GM06990 (cell line): ENCODE data around the gene SBNO2.

Source experiments
- DNase-seq: peaks from one replicate; pipeline ENCODE4 v3.0.0-alpha.2; 2011; ENCODE audit not compliant: insufficient read length; ENCODE audit errors: extremely low read depth
- H3K27me3 ChIP-seq: replicated peaks from 2 replicates; pipeline ENCODE4 v1.6.0; 2011; ENCODE audit warnings: low read length; ENCODE audit not compliant: control insufficient read depth, insufficient read depth
- H3K36me3 ChIP-seq: 2 replicates; pipeline ENCODE4 v1.5.1; 2011; ENCODE audit warnings: low read length; ENCODE audit not compliant: control insufficient read depth, insufficient read depth
- H3K4me3 ChIP-seq: replicated peaks from 2 replicates; pipeline ENCODE4 v1.5.1; 2011; ENCODE audit warnings: low read depth, mild to moderate bottlenecking, control low read depth, low read length
- TF ChIP-seq, protein P1 (sequence below): IDR thresholded peaks from 2 replicates; pipeline ENCODE4 v1.5.1; 2011; ENCODE audit warnings: low read length, control low read depth, mild to moderate bottlenecking, inconsistent platforms; ENCODE audit not compliant: insufficient read depth, poor library complexity, severe bottlenecking

The SBNO2 gene

GRCh38 chr19:1125601-1126467, 48.2 kb downstream of the SBNO2 start:
- no peak overlapping the region for H3K4me3 ChIP-seq
- DNase-seq = no peak
- TF ChIP-seq, protein P1, sequence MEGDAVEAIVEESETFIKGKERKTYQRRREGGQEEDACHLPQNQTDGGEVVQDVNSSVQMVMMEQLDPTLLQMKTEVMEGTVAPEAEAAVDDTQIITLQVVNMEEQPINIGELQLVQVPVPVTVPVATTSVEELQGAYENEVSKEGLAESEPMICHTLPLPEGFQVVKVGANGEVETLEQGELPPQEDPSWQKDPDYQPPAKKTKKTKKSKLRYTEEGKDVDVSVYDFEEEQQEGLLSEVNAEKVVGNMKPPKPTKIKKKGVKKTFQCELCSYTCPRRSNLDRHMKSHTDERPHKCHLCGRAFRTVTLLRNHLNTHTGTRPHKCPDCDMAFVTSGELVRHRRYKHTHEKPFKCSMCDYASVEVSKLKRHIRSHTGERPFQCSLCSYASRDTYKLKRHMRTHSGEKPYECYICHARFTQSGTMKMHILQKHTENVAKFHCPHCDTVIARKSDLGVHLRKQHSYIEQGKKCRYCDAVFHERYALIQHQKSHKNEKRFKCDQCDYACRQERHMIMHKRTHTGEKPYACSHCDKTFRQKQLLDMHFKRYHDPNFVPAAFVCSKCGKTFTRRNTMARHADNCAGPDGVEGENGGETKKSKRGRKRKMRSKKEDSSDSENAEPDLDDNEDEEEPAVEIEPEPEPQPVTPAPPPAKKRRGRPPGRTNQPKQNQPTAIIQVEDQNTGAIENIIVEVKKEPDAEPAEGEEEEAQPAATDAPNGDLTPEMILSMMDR = no peak
- peaks cover 38% of the 10 kb centered on the region for H3K36me3 ChIP-seq
- no peaks in the 10 kb centered on the region for H3K27me3 ChIP-seq

- Histone ChIP-seq H3K36me3 (peaks cover 45% of the 10 kb centered on the region), H3K4me3 (no peak overlapping the region), H3K27me3 (no peaks in the 10 kb centered on the region)
- TF ChIP-seq, protein P1 = no peak
- DNase-seq = no peak
Measured at GRCh38 chr19:1123885-1124677, 50.0 kb downstream of the SBNO2 start.

DNA sequence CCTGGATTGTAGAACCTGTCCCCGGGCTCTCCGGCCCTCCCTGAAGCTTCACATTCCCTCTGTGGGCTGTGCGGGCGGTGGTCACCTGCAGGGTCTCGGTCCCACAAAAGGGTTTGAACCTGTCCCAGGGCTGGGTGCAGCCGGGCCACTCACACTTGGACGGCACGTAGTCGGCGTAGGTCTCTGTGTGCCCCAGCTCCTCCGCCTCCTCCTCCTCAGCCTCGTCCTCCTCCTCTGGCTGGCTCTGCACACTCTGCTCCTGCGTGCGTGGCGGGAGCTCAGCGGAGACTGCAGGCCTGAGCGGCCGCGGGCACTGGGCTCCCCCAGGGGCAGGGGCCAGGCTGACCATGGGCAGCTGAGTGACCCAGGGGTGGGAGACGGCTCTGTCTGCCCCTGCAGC, 50.7 kb downstream of the SBNO2 start:
- H3K36me3 ChIP-seq = peaks cover 49% of the 10 kb centered on the region

GRCh38 chr19:1122972-1123363, 51.1 kb downstream of the SBNO2 start:
- TF ChIP-seq, protein P1 = no peak
- peak; percentile 79 for DNase-seq
- H3K27me3 ChIP-seq = no peaks in the 10 kb centered on the region
- no peak overlapping the region for H3K4me3 ChIP-seq
- H3K36me3 ChIP-seq = peaks cover 50% of the 10 kb centered on the region

More for the DNA sequence above, 50.7 kb downstream of the SBNO2 start:
- TF ChIP-seq, protein P1 = no peak
- DNase-seq = no peak
- Histone ChIP-seq H3K27me3 (no peaks in the 10 kb centered on the region), H3K4me3 (no peak overlapping the region)

- Histone ChIP-seq H3K27me3 (no peaks in the 10 kb centered on the region), H3K36me3 (peaks cover 52% of the 10 kb centered on the region), H3K4me3 (no peak overlapping the region)
- TF ChIP-seq, protein P1 = no peak
- DNase-seq = no peak
Measured at GRCh38 chr19:1122021-1122971, 51.8 kb downstream of the SBNO2 start.
